ENCODE measurements around the gene AGBL1.

AGBL1 gene

DNA sequence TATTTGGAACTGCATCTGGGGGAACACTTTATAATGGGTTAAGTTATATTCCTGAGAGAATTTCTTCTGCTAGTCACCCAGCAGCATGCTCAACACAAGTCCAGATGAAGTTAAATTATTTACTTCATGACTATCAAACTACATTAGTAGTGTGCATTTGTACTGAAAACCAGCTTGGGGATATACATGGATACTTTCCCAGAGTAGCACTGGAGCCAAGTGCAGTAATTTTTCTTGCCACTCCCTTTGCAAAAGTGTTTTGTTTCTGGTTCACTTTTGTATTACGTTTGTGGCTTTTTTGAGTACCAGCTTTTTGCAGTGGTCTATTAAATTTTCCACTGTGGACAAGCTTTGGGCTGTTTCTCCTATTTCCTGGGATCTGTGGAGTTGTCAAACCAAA, 243.0 kb downstream of the AGBL1 start:
- no peak for DNase-seq (ENCODE audit: low read depth)

DNA sequence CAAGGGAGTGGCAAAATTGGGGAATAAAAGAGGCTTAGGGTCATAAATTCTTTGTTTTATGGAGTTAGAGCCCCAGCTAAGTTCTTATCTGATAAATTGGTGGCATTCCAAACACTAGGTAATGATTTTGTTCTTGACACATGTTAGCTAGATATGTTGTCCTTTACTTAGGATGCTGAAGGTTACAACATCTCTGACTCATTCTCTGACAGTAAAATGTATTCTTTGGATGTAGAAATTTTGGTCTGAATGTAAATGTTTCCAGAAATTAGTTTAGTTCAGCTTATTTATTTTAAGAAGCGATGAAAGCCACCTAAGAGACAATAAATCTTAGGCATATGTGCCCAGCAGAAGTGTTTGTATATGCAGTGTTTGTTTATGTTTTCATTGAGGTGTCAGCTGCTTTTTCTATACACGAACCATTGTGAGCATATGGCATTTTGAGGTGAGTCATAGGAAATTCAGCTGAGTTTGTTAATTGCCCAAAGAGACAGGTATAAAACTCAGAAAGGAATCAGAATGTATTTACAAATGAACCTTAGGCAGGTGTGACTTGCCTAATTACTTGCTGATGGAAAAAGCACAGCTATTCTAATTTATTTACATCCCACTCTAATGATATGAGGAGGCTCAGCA, 247.7 kb downstream of the AGBL1 start:
- no peak for DNase-seq (ENCODE audit: low read depth)

GRCh38 chr15:86328658-86329057, 249.0 kb downstream of the AGBL1 start:
- no peak for DNase-seq (ENCODE audit: low read depth)

DNA sequence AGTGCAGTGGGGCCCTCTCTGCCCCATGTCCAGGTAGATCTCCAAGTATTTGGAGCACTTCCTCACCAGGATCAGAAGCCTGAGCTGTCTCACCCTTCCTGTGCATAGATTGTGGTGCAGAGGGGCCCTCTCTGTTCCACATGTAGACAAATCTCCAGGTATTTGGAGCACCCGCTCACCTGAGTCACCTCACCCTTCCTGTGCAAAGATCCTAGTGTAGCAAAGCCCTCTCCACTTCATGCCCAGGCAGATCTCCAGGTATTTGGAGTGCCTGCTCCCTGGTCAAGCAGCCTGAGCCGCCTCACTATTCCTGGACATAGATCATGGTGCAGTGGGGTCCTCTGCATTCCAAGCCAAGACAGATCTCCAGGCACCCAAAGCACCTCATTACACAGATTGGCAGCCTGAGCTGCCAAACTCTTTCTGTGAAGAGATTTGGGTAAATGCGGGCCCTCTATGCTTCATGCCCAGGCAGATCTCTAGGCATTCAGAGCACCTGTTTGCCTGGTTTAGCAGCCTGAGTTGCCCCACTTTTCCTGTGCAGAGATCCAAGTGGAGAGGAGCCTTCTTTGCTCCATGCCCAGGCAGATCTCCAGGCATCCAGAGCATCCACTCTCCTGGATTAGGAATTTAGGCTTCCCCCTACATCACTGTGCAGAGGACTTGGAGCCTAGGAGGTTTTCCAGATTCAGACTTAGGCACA, 249.8 kb downstream of the AGBL1 start:
- DNase-seq (ENCODE audit: low read depth): no peak

DNA sequence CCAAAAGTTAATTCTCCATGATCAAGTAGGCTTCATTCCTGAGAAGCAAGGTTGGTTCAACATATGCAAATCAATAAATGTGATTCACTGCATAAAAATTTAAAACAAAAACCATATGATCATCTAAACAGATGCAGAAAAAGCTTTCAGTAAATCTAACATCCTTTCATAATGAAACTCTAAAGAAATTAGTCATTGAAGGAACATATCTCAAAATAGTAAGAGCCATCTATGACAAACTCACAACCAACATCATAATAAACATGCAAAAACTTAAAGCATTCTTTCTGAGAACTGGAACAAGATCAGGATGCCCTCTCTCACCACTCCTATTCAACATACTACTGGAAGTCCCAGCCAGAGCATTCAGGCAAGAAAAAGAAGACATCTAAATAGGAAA, 254.1 kb downstream of the AGBL1 start:
- DNase-seq (ENCODE audit: low read depth): no peak

- DNase-seq (ENCODE audit: low read depth): no peak
These were observed 256.5 kb downstream of the AGBL1 start for GRCh38 chr15:86336051-86336788.

GRCh38 chr15:86337071-86337470, 257.4 kb downstream of the AGBL1 start:
- DNase-seq (ENCODE audit: low read depth): no peak

DNA sequence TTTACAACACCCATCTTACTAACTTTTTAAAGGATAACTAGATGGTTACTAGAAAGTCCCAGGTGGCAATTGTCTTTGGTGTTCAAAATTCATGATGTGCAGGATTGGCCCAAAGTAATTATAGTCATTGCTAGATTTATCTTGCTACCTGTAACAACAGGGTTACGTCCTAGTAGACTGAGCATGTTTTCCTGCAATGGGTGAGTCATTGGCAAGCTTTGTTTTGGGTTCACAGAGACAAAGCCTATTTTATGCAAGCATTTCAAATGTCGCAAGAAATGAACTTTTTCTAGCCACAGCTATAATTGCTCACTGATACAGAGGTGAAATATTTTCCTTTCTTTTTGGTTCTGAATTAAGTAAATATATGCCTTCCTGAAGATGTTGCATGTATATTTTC, 267.6 kb downstream of the AGBL1 start:
- no peak for DNase-seq (ENCODE audit: low read depth)

GRCh38 chr15:86349565-86349964, 269.9 kb downstream of the AGBL1 start:
- DNase-seq (ENCODE audit: low read depth): no peak

DNA sequence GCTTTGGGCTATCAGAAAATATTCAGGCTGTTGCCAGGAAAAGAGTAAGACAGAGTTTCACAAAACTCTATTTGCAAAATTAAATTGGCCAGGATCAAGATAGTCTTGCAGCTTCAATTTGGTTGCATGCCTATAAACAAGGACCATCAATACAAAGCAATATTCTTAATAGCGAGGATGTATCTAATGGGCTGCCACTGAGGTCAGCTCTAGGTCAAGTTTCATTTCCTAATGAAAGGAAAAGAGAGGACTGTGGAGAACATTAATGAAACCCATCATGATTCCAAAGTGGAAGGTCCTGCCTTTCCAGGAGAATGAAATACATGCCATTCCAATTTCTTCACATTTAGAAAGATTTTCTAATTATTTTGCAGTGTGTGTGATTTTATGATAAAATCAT, 273.5 kb downstream of the AGBL1 start:
- DNase-seq (ENCODE audit: low read depth): no peak

DNA sequence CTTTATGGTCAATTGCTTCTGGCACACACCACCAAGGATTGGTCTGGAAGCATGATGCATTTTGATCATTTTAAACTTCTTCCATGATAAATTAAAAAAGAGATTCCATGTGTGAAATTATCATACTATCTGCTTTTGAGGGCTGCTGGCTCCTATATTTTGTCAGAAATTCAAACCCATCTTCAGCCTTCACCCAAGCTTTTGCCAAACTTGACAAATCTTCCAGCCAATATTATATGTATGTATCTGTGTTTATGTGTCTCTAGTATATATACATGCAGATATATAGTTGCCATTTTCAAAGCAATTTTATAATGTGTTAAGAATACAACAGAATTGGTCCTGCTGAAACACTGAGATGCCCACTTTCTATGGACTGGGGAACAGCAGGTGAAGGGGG, 275.7 kb downstream of the AGBL1 start:
- DNase-seq (ENCODE audit: low read depth): no peak

GRCh38 chr15:86355801-86356200, 276.1 kb downstream of the AGBL1 start:
- DNase-seq (ENCODE audit: low read depth): no peak

- DNase-seq (ENCODE audit: low read depth): no peak
These were observed 282.9 kb downstream of the AGBL1 start for GRCh38 chr15:86362555-86362954.

- no peak for DNase-seq (ENCODE audit: low read depth)
These were observed 293.5 kb downstream of the AGBL1 start for GRCh38 chr15:86373147-86373546.

DNA sequence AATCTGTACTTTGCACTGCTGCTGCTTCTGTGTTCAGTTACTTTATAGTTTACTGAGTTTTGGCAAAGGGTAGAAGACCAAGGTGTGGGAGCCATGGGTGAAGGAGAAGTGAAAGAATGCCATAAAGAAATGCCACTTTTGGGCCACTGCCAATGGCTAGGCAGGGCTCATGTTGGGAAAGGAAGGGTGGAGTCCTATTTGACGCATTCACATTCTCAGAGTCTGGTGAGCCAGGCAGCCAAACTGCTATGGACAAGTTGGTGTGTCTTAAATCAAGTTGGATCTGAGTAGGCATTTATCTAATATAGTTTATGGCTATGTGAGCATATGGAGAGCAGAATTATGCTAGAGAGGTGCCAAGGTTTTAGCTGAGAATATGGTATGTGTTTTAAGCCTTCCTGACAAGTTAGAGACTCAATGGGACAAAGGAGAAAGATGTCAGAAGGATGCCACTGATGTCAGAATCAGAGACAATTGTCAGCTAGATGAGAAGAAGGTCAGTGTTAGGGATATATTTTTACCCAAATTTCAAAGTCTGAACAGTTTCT, 296.1 kb downstream of the AGBL1 start:
- DNase-seq (ENCODE audit: low read depth): no peak

DNA sequence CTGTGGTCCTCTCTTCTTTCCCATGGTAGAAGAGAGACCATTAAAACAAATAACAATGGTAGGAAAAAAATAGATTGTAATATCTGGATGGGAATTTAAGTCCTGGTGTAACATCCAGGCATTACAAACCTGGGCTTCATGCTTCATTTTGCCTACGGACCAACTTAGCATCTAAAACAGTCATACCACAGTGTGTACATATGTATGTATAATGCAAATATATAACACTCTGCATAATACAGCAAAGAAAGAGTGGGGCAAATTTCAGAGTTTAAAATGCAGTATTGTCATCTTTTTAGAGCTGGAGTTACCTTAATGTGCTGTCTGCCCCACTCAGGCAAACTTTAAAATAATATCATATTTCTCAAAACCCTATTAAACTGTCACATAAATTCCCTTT, 298.2 kb downstream of the AGBL1 start:
- DNase-seq (ENCODE audit: low read depth): no peak

DNA sequence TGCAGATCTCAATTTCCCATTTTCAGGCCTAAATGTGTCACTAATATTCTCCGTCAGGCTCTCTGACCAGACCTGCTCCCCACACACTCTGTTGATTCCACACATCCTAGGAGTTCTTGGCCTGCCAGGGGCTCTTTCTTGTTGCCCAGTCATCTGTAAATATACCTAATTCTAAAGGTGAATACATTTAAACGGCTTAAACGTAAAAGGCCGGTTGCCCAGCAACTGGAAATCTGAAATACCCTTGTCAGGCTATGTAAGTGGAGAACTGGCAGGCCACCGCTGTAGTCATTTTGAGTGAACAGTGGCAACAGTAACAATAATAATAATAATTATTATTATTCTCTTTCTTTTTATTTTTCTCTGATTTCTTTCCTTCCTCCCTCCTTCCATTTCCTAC, 302.7 kb downstream of the AGBL1 start:
- no peak for DNase-seq (ENCODE audit: low read depth)

DNA sequence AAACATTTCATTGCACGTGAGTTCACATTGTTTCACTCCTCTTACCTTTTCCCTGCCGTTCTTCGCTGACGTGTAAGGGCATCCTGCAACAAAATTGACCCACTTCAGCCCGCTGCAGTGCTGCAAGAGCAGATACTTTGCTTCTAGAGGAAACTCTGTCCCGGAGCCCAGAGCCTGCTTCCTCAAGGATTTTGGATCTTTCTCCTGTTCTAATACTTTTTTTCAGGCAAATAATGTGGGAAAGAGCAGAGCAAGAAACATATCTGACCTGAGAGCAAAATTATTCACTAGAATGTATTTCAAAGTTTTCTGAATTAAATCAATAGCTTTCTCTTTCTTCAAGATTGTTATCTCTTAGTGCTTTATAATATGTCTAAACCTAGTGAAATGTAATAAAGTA, 303.9 kb downstream of the AGBL1 start:
- DNase-seq (ENCODE audit: low read depth): no peak

- no peak for DNase-seq (ENCODE audit: low read depth)
These were observed 304.5 kb downstream of the AGBL1 start for GRCh38 chr15:86384186-86384585.

- DNase-seq (ENCODE audit: low read depth): no peak
These were observed 312.6 kb downstream of the AGBL1 start for GRCh38 chr15:86392296-86392695.

GRCh38 chr15:86392874-86393273, 313.2 kb downstream of the AGBL1 start:
- no peak for DNase-seq (ENCODE audit: low read depth)

DNA sequence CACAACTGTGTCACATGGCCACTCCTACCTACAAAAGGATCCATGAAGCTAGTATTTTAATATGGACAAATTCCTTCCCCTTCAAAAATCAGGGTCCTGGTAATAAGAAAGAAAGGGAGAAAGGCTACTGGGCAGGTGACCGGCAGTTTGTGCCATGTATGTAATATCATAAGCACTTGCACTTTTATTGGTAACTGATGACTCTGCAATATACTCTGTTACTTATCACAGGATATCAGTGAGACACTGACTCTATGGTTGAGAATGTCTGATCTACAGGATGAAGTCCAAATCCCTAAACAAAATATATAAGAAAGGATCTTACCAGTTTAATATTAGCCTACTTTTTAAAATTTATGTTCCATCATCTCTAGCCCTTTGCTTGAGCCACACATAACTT, 315.2 kb downstream of the AGBL1 start:
- no peak for DNase-seq (ENCODE audit: low read depth)

All from stimulated activated CD8-positive, alpha-beta memory T cell treated with anti-CD3 and anti-CD28 coated beads, Interleukin-12 subunit alpha, Interleukin-12 subunit beta, amount 100 ng/mL, for 1 hour (primary cell).